ENCODE results near the gene HIVEP3. TPM values are rescaled to one million over a fixed set of nuclear protein-coding genes. Genes with fewer than 3 reads are reported as not detected.

Gene HIVEP3
- total RNA-seq, 1 donor from 2014 or later = 3.6 TPM

GRCh38 chr1:41524676-41525675 lies 393.7 kb downstream of the HIVEP3 start:
- no peak for DNase-seq (ENCODE audit: low spot score)
- Mint-ChIP-seq H3K27ac (ENCODE audit: unreplicated experiment) (no peak overlapping the region), H3K4me1 (ENCODE audit: low read depth) (no peaks in the 10 kb centered on the region), H3K9me3 (ENCODE audit: low read depth) (no peaks in the 10 kb centered on the region), H3K4me3 (ENCODE audit: unreplicated experiment) (no peak overlapping the region), H3K27me3 (ENCODE audit: low read depth) (no peaks in the 10 kb centered on the region), H3K36me3 (ENCODE audit: low read depth) (no peaks in the 10 kb centered on the region)
- no peak for TF ChIP-seq CTCF (IDR thresholded peaks at IDR 0.05)

- TF ChIP-seq CTCF (IDR thresholded peaks at IDR 0.05) = no peak
- DNase-seq (ENCODE audit: low spot score) = no peak
- H3K4me3 Mint-ChIP-seq (ENCODE audit: unreplicated experiment) = no peak overlapping the region
- no peaks in the 10 kb centered on the region for H3K27me3 Mint-ChIP-seq (ENCODE audit: low read depth)
- H3K27ac Mint-ChIP-seq (ENCODE audit: unreplicated experiment) = no peak overlapping the region
- H3K36me3 Mint-ChIP-seq (ENCODE audit: low read depth) = no peaks in the 10 kb centered on the region
- H3K9me3 Mint-ChIP-seq (ENCODE audit: low read depth) = no peaks in the 10 kb centered on the region
- no peaks in the 10 kb centered on the region for H3K4me1 Mint-ChIP-seq (ENCODE audit: low read depth)
Measured at GRCh38 chr1:41523949-41524675, 394.6 kb downstream of the HIVEP3 start.

DNA sequence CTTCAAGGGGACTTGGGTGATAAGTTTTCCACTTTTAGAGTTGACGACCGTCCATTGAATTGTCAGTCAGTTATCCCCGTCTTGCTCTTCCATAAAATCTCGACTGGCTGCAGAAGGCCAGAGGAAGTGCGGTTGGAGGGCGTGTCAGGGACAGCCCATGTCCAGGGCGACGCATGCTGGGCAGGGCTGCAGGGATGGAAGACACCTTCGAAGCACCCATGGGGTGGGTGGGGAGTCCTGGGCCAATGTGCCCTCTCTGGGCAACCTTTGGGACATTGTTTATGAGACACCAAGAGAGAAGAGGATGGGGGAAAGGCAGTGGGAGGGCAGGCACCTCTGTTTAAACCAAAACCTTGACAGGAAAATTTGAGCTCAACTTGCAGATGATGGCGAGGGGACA lies 395.7 kb downstream of the HIVEP3 start:
- TF ChIP-seq CTCF (IDR thresholded peaks at IDR 0.05) = no peak
- H3K9me3 Mint-ChIP-seq (ENCODE audit: low read depth) = no peaks in the 10 kb centered on the region
- H3K27ac Mint-ChIP-seq (ENCODE audit: unreplicated experiment) = no peak overlapping the region
- DNase-seq (ENCODE audit: low spot score) = no peak
- no peak overlapping the region for H3K4me3 Mint-ChIP-seq (ENCODE audit: unreplicated experiment)
- no peaks in the 10 kb centered on the region for H3K27me3 Mint-ChIP-seq (ENCODE audit: low read depth)
- no peaks in the 10 kb centered on the region for H3K4me1 Mint-ChIP-seq (ENCODE audit: low read depth)
- no peaks in the 10 kb centered on the region for H3K36me3 Mint-ChIP-seq (ENCODE audit: low read depth)

- no peak overlapping the region for H3K4me3 Mint-ChIP-seq (ENCODE audit: unreplicated experiment)
- no peak overlapping the region for H3K27ac Mint-ChIP-seq (ENCODE audit: unreplicated experiment)
- no peaks in the 10 kb centered on the region for H3K36me3 Mint-ChIP-seq (ENCODE audit: low read depth)
- H3K4me1 Mint-ChIP-seq (ENCODE audit: low read depth) = peaks cover 5% of the 10 kb centered on the region
- no peaks in the 10 kb centered on the region for H3K9me3 Mint-ChIP-seq (ENCODE audit: low read depth)
- no peak for TF ChIP-seq CTCF (IDR thresholded peaks at IDR 0.05)
- DNase-seq (ENCODE audit: low spot score) = no peak
- no peaks in the 10 kb centered on the region for H3K27me3 Mint-ChIP-seq (ENCODE audit: low read depth)
Measured at GRCh38 chr1:41521766-41522165, 397.0 kb downstream of the HIVEP3 start.

DNA sequence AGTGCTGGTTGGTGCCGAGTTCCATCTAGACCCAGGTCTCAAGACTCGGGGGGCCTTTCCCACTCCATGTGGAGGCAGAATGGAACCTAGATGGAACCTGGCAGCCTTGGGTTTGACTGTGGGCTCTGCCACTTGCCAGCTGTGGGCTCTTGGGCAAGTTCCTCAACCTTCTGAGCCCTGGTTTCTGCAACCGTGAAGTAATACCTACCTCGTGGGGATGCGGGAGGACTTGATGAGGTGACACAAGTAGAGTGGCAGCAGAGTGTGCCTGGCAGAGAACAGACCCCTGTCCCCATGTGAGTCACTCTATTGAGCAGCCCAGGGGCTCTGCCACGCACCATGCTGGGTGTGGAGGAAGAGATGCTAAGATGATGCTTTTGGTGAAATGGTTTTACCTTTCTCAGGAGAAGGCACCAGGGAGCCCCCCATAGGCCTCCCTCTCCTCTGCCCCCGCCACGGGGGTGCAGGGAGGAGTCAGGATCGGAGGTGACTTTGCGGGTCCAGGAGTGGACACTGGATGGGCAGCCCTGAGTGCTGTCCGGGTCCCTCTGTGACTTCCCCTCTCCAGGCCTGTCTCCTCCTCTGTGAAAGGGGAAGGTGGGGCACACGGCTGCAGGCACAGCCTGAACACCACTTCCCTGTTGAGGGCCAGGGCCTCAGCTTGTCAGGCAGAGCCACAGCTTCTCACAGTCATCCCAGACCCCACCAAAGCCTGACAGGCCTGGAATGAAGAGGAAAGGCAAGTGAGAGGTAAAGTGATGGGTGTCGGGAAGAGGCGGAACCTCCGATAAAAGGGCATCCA lies 397.6 kb downstream of the HIVEP3 start:
- TF ChIP-seq CTCF (IDR thresholded peaks at IDR 0.05) = no peak
- DNase-seq (ENCODE audit: low spot score) = no peak
- no peaks in the 10 kb centered on the region for H3K27me3 Mint-ChIP-seq (ENCODE audit: low read depth)
- peaks cover 11% of the 10 kb centered on the region for H3K4me1 Mint-ChIP-seq (ENCODE audit: low read depth)
- H3K27ac Mint-ChIP-seq (ENCODE audit: unreplicated experiment) = no peak overlapping the region
- no peaks in the 10 kb centered on the region for H3K36me3 Mint-ChIP-seq (ENCODE audit: low read depth)
- no peaks in the 10 kb centered on the region for H3K9me3 Mint-ChIP-seq (ENCODE audit: low read depth)
- H3K4me3 Mint-ChIP-seq (ENCODE audit: unreplicated experiment) = no peak overlapping the region

All from chondrocyte (in vitro differentiated cells).